Smooth muscle cell of the pulmonary artery (primary cell): Measurements from ENCODE around the gene DVL2. TPM values are rescaled to one million over a fixed set of nuclear protein-coding genes. Genes with fewer than 3 reads are reported as not detected.

Source experiments
- total RNA-seq: library from RNA; depleted of rRNA; stranded (reverse); fragments of >200 nt; gene quantifications from 2 replicates; pipeline ENCODE4 v1.2.3, GENCODE V29; 2014

DVL2 gene
- 57.9 and 79.4 TPM in 2 replicates for total RNA-seq

DNA sequence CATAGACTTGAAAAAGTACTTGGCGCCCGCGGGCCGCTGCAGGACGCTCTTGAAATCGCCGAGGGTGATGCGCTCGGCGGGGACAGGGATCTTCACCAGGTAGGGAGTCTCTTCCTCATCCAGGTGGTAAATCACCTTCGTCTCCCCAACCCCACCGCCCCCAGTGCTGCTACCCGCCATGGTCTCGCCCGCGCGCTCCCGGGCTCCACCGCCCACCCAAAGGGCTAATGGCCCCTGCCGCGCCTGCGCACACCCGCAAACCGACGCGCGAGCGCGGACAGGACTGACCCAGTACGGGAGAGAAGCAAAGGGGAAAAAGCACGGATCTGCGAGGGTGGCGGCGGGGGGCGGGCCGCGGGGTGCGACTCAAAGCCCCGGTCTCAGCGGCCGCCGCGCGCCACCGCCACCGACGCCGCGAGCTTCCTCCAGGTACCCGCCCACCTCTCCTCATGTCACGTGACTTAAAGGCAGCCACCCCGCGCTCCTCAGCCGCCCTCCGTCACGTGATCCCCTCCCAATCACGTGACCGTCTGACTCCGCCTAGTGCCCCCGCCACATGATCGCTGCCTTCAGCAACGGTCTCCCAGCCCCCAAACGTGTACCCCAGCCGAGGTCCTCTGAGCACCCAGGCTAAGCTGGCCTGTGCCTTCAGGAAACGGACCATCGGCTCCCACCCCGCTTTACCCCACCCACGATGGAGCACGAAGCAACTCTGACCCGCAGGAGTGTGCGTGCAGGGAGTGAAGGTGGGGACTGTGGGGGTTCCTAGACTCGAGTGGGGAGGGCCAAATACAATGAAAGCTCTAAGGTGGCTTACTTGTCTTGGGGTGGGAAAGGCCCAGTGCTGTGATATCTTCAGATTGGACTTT is at the start of gene DVL2:
TSS of gene DVL2 (minus strand) at position 435 of the 869 bp plus-strand sequence. CDS start at position 180, 255 bp downstream.

GRCh38 chr17:7281074-7281952 is 47.0 kb upstream of the DVL2 start, which contains the start of gene SLC2A4:
Gene SLC2A4 (plus strand): TSS chr17:7281718. CDS start chr17:7281935, 217 bp downstream.

GRCh38 chr17:7262192-7262934 is 28.0 kb upstream of the DVL2 start, which contains the start of gene CLDN7:
Gene CLDN7 (minus strand): TSS chr17:7262478. CDS start chr17:7262043, 435 bp downstream.

GRCh38 chr17:7252176-7253043 is 18.1 kb upstream of the DVL2 start, which contains the start of gene ELP5:
Gene ELP5 (plus strand): TSS chr17:7252215. CDS start chr17:7252551, 336 bp downstream.

GRCh38 chr17:7251661-7252175 is 17.4 kb upstream of the DVL2 start, which contains the start of gene CTDNEP1:
Gene CTDNEP1 (minus strand): TSS chr17:7251734. CDS start chr17:7251296, 438 bp downstream.

GRCh38 chr17:7241783-7242716 is 7.7 kb upstream of the DVL2 start, which contains the start of gene GABARAP:
Gene GABARAP (minus strand): TSS chr17:7242449. CDS start chr17:7242330, 119 bp downstream.

DNA sequence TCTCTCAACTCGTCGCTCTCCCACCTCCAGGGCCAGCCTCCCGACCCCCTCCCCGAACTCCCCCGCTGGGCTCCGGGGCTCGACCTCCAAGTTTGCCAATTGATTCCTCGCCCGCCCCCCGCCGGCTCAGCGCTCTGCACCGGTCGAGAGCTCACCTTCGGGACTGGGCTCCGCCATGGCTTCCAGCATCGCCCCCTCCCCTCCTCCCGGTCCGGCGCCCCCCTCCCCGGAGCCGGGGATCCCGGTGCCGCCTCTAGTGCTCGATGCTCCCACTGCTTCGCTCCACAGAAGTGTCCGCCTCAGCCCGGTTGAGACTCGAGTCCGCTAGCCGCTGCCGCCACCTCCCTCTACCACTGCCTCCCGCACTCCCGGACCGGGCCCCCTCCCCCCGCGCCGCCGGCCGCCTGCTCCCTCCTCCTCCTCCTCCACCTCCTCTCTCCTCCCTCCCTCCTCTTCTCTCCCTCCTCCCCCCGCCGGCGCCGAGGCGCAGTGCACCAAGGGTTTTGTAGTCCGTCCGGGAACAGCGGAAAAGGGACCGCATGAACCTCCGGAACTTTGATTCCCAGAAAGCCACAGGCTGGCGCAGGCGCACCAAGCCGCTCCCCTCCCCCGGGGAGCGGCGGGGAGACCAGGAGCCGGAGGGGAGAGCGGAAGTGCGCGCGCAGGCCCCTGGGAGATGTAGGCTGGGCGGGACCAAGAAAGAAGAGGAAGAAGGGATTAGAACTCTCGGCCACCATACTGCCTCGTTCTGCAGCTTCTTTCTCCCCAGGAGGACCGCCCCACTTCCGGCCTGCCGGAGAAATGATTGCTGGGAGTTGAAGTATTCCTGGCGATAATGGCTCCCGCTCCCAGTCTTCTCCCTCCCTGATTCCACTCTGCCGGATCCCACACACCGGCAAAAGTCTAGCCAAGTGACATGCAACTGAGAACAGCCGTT is 5.0 kb upstream of the DVL2 start, which contains the start of gene PHF23:
TSS of gene PHF23 (minus strand) at position 367 of the 937 bp plus-strand sequence. CDS start at position 189, 178 bp downstream.

DNA sequence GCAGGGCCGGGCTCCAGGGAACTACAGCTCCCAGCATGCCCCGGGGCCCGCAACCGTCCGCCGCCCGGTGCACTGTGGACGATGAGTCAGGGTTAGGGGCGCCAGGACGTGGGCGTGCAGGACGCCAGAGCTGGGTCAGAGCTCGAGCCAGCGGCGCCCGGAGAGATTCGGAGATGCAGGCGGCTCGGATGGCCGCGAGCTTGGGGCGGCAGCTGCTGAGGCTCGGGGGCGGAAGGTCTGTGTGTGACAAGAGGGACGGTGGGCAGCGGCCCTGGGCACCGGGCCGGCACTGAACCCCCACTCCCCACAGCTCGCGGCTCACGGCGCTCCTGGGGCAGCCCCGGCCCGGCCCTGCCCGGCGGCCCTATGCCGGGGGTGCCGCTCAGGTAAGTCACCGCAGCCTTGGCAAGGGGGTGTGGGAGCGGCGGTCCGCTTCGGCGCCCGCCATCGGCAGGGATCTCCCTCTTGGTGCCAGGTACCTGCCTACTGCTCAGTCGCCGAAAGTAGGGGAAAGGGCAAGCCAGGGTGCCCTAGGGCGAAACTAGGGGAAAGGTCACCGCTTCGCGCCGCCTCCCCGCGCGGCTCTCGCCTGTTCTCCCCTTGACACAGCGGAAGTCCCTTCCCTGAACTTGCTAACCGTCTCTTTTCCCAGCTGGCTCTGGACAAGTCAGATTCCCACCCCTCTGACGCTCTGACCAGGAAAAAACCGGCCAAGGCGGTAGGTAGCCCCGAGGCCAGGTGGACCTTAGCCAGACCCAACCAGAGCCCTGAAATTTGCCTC is 14.3 kb downstream of the DVL2 start, which contains the start of the genes ACADVL and DLG4:
TSS of gene ACADVL (plus strand) at position 127 of the 781 bp plus-strand sequence. CDS start at position 174, 47 bp downstream.
TSS of gene DLG4 (minus strand) at position 25 of the 781 bp plus-strand sequence.

GRCh38 chr17:7179317-7180254 is 54.7 kb downstream of the DVL2 start, which contains the start of gene ASGR1:
Gene ASGR1 (minus strand): TSS chr17:7179370. CDS start chr17:7178563, 807 bp downstream.

Other genes starting within 250 kb of the DVL2 start
- gene ALOX12, start 238.5 kb downstream of the DVL2 start, total RNA-seq = not detected in 2 replicates
- gene RNASEK, start 221.9 kb downstream of the DVL2 start, total RNA-seq = 88.2 and 97.8 TPM in 2 replicates
- 0.20 and 0.36 TPM in 2 replicates for gene BCL6B, start 211.5 kb downstream of the DVL2 start, total RNA-seq
- gene SLC16A13, start 198.5 kb downstream of the DVL2 start, total RNA-seq = 0.85 and 1.1 TPM in 2 replicates
- 0.10 and 0.13 TPM in 2 replicates for gene SLC16A11, start 190.4 kb downstream of the DVL2 start, total RNA-seq
- not detected in 2 replicates for gene CLEC10A, start 154.3 kb downstream of the DVL2 start, total RNA-seq
- not detected in 2 replicates for gene ASGR2, start 119.7 kb downstream of the DVL2 start, total RNA-seq
- gene ASGR1, start 55.1 kb downstream of the DVL2 start, total RNA-seq = 0.26 and 0.43 TPM in 2 replicates
- gene DLG4, start 14.7 kb downstream of the DVL2 start, total RNA-seq = 38.6 and 51.8 TPM in 2 replicates
- 253 and 331 TPM in 2 replicates for gene ACADVL, start 14.6 kb downstream of the DVL2 start, total RNA-seq
- 36.2 and 41.9 TPM in 2 replicates for gene PHF23, start 4.9 kb upstream of the DVL2 start, total RNA-seq
- gene GABARAP, start 7.9 kb upstream of the DVL2 start, total RNA-seq = 152 and 153 TPM in 2 replicates
- 71.7 and 85.0 TPM in 2 replicates for gene CTDNEP1, start 17.2 kb upstream of the DVL2 start, total RNA-seq
- 23.6 and 23.8 TPM in 2 replicates for gene ELP5, start 17.7 kb upstream of the DVL2 start, total RNA-seq
- 0.33 and 0.65 TPM in 2 replicates for gene CLDN7, start 28.0 kb upstream of the DVL2 start, total RNA-seq
- 0.10 and 0.13 TPM in 2 replicates for gene SLC2A4, start 47.2 kb upstream of the DVL2 start, total RNA-seq
- 0.07 TPM in 1 of 2 replicates, not detected in the other for gene YBX2, start 60.1 kb upstream of the DVL2 start, total RNA-seq
- 351 and 391 TPM in 2 replicates for gene EIF5A, start 73.1 kb upstream of the DVL2 start, total RNA-seq
- gene GPS2, start 80.8 kb upstream of the DVL2 start, total RNA-seq = 20.3 and 20.4 TPM in 2 replicates
- gene NEURL4, start 94.8 kb upstream of the DVL2 start, total RNA-seq = 21.6 and 31.2 TPM in 2 replicates
- gene ACAP1, start 102.0 kb upstream of the DVL2 start, total RNA-seq = 0.33 and 0.99 TPM in 2 replicates
- gene KCTD11, start 117.6 kb upstream of the DVL2 start, total RNA-seq = 13.4 and 14.2 TPM in 2 replicates
- gene TMEM95, start 120.6 kb upstream of the DVL2 start, total RNA-seq = not detected in 2 replicates
- gene TNK1, start 146.6 kb upstream of the DVL2 start, total RNA-seq = 0.20 and 0.26 TPM in 2 replicates
- gene PLSCR3, start 160.0 kb upstream of the DVL2 start, total RNA-seq = 52.9 and 58.3 TPM in 2 replicates
- gene TMEM256, start 169.6 kb upstream of the DVL2 start, total RNA-seq = 57.9 and 74.2 TPM in 2 replicates
- gene NLGN2, start 173.3 kb upstream of the DVL2 start, total RNA-seq = 23.7 and 28.4 TPM in 2 replicates
- gene SPEM1, start 185.8 kb upstream of the DVL2 start, total RNA-seq = not detected in 2 replicates
- gene SPEM2, start 191.1 kb upstream of the DVL2 start, total RNA-seq = not detected in 2 replicates
- gene SPEM3, start 194.3 kb upstream of the DVL2 start, total RNA-seq = not detected in 2 replicates
- gene TMEM102, start 200.9 kb upstream of the DVL2 start, total RNA-seq = 2.5 and 3.2 TPM in 2 replicates
- 12.9 and 16.7 TPM in 2 replicates for gene FGF11, start 205.0 kb upstream of the DVL2 start, total RNA-seq
- gene CHRNB1, start 210.5 kb upstream of the DVL2 start, total RNA-seq = 5.2 and 6.7 TPM in 2 replicates
- gene ZBTB4, start 245.1 kb upstream of the DVL2 start, total RNA-seq = 39.2 and 45.6 TPM in 2 replicates
- gene SLC35G6, start 246.9 kb upstream of the DVL2 start, total RNA-seq = not detected in 2 replicates
- 117 and 118 TPM in 2 replicates for gene POLR2A, start 249.8 kb upstream of the DVL2 start, total RNA-seq